Measurements from ENCODE around the gene LY86. TPM values are rescaled to one million over a fixed set of nuclear protein-coding genes. Genes with fewer than 3 reads are reported as not detected.

Gene LY86
- total and polyA plus RNA-seq, 2 of the 13 experiments (the other 11 are each of a cell fraction or from before 2014, with no cell fraction given) = not detected

GRCh38 chr6:6652932-6653331, 64.4 kb downstream of the LY86 start:
- no peak overlapping the region for H3K4me2 ChIP-seq (ENCODE audit: low read depth, low read length)
- no peak for TF ChIP-seq ZNF580 (CRISPR knock-in tag; IDR thresholded peaks at IDR 0.05; ENCODE audit: borderline replicate concordance, low read depth)
- TF ChIP-seq MXD3 (CRISPR knock-in tag; IDR thresholded peaks at IDR 0.05) = no peak
- TF ChIP-seq ZNF446 (CRISPR knock-in tag; IDR thresholded peaks at IDR 0.05) = no peak
- TF ChIP-seq ZNF382 (CRISPR knock-in tag; IDR thresholded peaks at IDR 0.05; ENCODE audit: borderline replicate concordance) = no peak
- no peak for TF ChIP-seq ZNF652 (CRISPR knock-in tag; IDR thresholded peaks at IDR 0.05; ENCODE audit: borderline replicate concordance, low read depth)
- TF ChIP-seq MNT (IDR thresholded peaks at IDR 0.05) = no peak
- no peak for TF ChIP-seq NFE2L2 (IDR thresholded peaks at IDR 0.05; ENCODE audit: low read length)
- TF ChIP-seq ZFX (CRISPR knock-in tag; IDR thresholded peaks at IDR 0.05; ENCODE audit: low read depth) = no peak
- TF ChIP-seq SRF (IDR thresholded peaks at IDR 0.05; ENCODE audit: low read depth, low read length) = no peak
- no peak for TF ChIP-seq CBX5 (CRISPR knock-in tag; IDR thresholded peaks at IDR 0.05; ENCODE audit: borderline replicate concordance)
- no peak for TF ChIP-seq ZNF292 (CRISPR knock-in tag; IDR thresholded peaks at IDR 0.05; ENCODE audit: borderline replicate concordance, low read depth)
- TF ChIP-seq ZZZ3 (CRISPR knock-in tag; IDR thresholded peaks at IDR 0.05; ENCODE audit: borderline replicate concordance) = no peak
- TF ChIP-seq SP4 (CRISPR knock-in tag; IDR thresholded peaks at IDR 0.05) = no peak
- TF ChIP-seq ZNF570 (CRISPR knock-in tag; IDR thresholded peaks at IDR 0.05; ENCODE audit: borderline replicate concordance) = no peak
- no peak for TF ChIP-seq HBP1 (CRISPR knock-in tag; IDR thresholded peaks at IDR 0.05; ENCODE audit: low read depth)
- TF ChIP-seq DNMT3B (CRISPR knock-in tag; conservative IDR thresholded peaks at IDR 0.05) = no peak
- no peak for TF ChIP-seq ASH2L (IDR thresholded peaks at IDR 0.05; ENCODE audit: insufficient read length, low read depth, low read length)
- 44% methylated on average over 5 of the region's 5 CpGs for WGBS (ENCODE audit: low lambda C conversion rate)
- H2AFZ ChIP-seq (ENCODE audit: low read length) = no peak overlapping the region
- H3K9me3 ChIP-seq (ENCODE audit: low read length) = no peaks in the 10 kb centered on the region
- no peak overlapping the region for H3K27ac ChIP-seq (ENCODE audit: extremely low read length, insufficient read depth, low read length)
- intact Hi-C loops (cut with micrococcal nuclease; ENCODE audit: unreplicated experiment) = no loop called here
- POLR2A ChIA-PET = no interaction called here
- no peaks in the 10 kb centered on the region for H3K36me3 ChIP-seq (replicated peaks in 1 of 2; ENCODE audit: control insufficient read depth in 1 of 2, insufficient read depth in 2 of 2, low read length in 2 of 2)
- H3K27me3 ChIP-seq (ENCODE audit: control insufficient read depth in 1 of 2, insufficient read depth in 2 of 2, low read length in 2 of 2) = no peaks in the 10 kb centered on the region
- in situ Hi-C loops (cut with HindIII; ENCODE audit: extremely low pct_ligation_motif_present, low pct_unique_long_range_greater_than_20kb) = no loop called here
- H3K9ac ChIP-seq (ENCODE audit: insufficient read depth, low read depth, low read length) = no peak overlapping the region
- no peak for FAIRE-seq
- ATAC-seq = no peak
- no TSS peak for BruUV-seq (replicated peaks)
- H3K4me3 ChIP-seq (replicated peaks in 1 of 3; ENCODE audit: insufficient read depth in 1 of 3, low read depth in 2 of 3, low read length in 3 of 3) = no peak overlapping the region
- H3K4me1 ChIP-seq (ENCODE audit: insufficient read depth, low read length) = no peaks in the 10 kb centered on the region
- CTCF ChIA-PET (ENCODE audit: low intra/inter-chr PET ratio, low total read pairs) = no interaction called here
- H4K20me1 ChIP-seq (ENCODE audit: insufficient read depth, low read length) = no peaks in the 10 kb centered on the region
- no peaks in the 10 kb centered on the region for H3K79me2 ChIP-seq (ENCODE audit: insufficient read depth, low read length)
- no peak for DNase-seq (ENCODE audit: low spot score)
